Astrocyte of the spinal cord (primary cell): ENCODE measurements around the gene TSGA10IP.

Experiments used
- DNase-seq: peaks from one replicate; pipeline ENCODE4 v3.0.0; 2011; ENCODE audit warnings: low read depth, low spot score
- H3K4me3 ChIP-seq: 2 replicates; pipeline ENCODE4 v1.5.1; 2011; ENCODE audit warnings: low read depth, mild to moderate bottlenecking, low read length, moderate library complexity
- in situ Hi-C: cut with HindIII; loops from 2 replicates; pipeline ENCODE4 v1.10.0; 2017; ENCODE audit warnings: low sequenced_read_pairs
- TF ChIP-seq, protein P1 (sequence below): IDR thresholded peaks from 2 replicates; pipeline ENCODE4 v1.5.1; 2012; ENCODE audit warnings: low read depth, mild to moderate bottlenecking, low read length, inconsistent platforms

The TSGA10IP gene

DNA sequence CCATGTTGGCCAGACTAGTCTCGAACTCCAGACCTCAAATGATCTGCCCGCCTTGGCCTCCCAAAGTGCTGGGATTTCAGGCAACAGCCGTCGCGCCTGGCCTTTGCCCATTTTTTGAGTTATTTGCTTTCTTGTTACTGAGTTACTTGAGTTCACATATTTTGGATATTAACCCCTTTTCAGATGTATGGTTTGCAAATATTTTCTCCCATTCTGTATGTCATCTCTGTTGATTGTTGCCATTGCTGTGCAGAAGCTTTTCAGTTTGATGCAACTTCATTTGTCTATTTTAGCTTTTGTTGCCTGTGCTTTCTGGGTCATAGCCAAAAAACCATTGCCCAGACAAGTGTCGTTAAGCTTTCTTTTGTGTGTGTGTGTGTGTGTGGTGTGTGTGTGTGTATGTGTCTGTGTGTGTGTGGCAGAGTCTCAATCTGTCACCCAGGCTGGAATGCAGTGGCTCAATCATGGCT is 6.8 kb downstream of the TSGA10IP start:
- no peak overlapping the region for H3K4me3 ChIP-seq
- TF ChIP-seq, protein P1, sequence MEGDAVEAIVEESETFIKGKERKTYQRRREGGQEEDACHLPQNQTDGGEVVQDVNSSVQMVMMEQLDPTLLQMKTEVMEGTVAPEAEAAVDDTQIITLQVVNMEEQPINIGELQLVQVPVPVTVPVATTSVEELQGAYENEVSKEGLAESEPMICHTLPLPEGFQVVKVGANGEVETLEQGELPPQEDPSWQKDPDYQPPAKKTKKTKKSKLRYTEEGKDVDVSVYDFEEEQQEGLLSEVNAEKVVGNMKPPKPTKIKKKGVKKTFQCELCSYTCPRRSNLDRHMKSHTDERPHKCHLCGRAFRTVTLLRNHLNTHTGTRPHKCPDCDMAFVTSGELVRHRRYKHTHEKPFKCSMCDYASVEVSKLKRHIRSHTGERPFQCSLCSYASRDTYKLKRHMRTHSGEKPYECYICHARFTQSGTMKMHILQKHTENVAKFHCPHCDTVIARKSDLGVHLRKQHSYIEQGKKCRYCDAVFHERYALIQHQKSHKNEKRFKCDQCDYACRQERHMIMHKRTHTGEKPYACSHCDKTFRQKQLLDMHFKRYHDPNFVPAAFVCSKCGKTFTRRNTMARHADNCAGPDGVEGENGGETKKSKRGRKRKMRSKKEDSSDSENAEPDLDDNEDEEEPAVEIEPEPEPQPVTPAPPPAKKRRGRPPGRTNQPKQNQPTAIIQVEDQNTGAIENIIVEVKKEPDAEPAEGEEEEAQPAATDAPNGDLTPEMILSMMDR, result no peak
- in situ Hi-C loops, result no loop called here
- DNase-seq, result no peak

GRCh38 chr11:65953471-65953870 is 8.2 kb downstream of the TSGA10IP start:
- TF ChIP-seq, protein P1, result no peak
- no peak for DNase-seq
- H3K4me3 ChIP-seq, result no peak overlapping the region
- in situ Hi-C loops, result no loop called here

DNA sequence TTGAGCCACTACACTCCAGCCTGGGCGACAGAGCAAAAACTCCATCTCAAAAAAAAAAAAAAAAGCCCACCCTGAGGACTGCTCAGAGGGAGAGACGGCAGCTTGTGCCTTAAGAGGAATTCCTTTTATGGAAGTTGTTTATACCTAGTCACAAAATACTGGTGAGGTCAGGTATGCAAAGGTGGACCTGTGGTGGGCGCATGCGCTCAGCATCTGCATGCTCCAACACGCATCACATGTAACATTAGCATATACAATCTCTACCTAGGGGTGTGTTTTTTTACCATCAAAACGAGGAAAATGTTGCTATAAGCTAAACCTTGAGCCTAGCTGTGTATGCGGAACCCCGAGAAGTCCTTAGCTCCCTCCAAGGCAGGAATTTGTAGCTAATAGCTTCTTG is 9.5 kb downstream of the TSGA10IP start:
- DNase-seq, result no peak
- TF ChIP-seq, protein P1, result no peak
- H3K4me3 ChIP-seq, result no peak overlapping the region
- in situ Hi-C loops, result no loop called here

DNA sequence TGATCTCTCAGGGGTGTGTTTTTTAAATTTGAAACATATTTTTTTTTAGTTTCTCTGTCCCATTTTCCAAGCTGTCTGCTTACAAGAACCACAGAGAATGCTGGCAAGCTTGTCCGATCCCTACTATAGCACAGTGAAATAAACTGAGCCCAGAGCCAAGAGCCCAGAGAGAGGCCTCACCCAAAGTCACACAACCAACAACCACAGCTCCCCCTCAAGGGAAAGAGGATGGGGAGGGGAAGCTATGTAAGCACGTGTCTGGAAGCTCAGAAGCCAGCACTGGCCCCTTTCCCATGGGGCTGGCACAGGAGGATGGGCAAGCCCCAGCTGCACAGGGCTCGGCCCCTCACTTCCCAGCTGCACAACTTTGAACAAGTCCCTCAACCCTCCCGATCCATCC is 13.0 kb downstream of the TSGA10IP start:
- no peak for DNase-seq
- in situ Hi-C loops, result no loop called here
- TF ChIP-seq, protein P1, result no peak
- no peak overlapping the region for H3K4me3 ChIP-seq

DNA sequence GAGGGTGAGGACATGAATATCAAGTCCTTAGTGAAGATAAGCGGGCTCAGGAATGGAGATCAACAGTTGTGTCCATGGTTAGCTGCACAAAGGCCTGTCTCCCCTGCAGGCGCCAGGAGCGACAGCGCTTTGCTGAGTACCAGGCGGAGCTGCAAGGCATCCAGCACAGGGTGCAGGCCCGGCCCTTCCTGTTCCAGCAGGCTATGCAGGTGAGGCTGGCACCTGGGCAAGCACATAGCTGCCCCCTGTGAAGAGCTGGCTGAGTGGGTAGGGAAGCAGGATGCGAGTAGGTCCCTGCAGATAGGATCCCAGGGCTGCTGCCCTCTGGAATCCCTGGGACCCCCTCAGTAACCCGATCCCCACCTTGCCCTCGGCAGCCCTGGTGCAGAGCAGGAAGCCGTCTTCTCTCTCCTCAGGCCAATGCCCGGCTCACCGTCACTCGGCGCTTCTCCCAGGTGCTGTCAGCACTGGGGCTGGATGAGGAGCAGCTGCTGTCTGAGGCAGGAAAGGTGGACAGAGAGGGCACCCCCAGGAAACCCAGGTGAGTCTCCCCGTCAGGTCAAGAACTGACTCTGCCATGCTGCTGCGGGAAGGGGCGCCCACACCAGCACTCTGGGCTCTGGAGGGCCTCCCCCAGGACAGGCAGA is 13.6 kb downstream of the TSGA10IP start:
- H3K4me3 ChIP-seq, result no peak overlapping the region
- DNase-seq, result no peak
- TF ChIP-seq, protein P1, result no peak
- in situ Hi-C loops, result no loop called here

GRCh38 chr11:65960824-65961266 is 15.6 kb downstream of the TSGA10IP start:
- H3K4me3 ChIP-seq, result peak overlapping the region; percentile 78
- DNase-seq, result no peak
- TF ChIP-seq, protein P1, result no peak
- in situ Hi-C loops, result no loop called here
